K562 (cell line): ENCODE data around the gene AJM1. TPM values are rescaled to one million over a fixed set of nuclear protein-coding genes. Genes with fewer than 3 reads are reported as not detected.
A peak's percentile ranks its signal among the peaks of the same experiment; 100 is the strongest.

Experiments
- CHD1 ChIP-seq: fragments of 200-600 bp; sonication (generic); IDR thresholded peaks from one replicate; pipeline ENCODE4 v1.6.1; 2012; ENCODE audit warnings: mild to moderate bottlenecking, moderate library complexity, low read length, inconsistent platforms
- CREM ChIP-seq: IDR thresholded peaks from 2 replicates; pipeline ENCODE4 v1.6.1; 2014; ENCODE audit warnings: antibody characterized with exemption, low read depth
- DEAF1 ChIP-seq: fragments of 450-650 bp; formaldehyde crosslinking; IDR thresholded peaks from 2 replicates; pipeline ENCODE4 v1.4.0; 2020; ENCODE audit warnings: mild to moderate bottlenecking, moderate library complexity
- E2F4 ChIP-seq: sonication (generic); formaldehyde crosslinking; IDR thresholded peaks from 2 replicates; pipeline ENCODE4 v1.8.0; 2022; ENCODE audit warnings: mild to moderate bottlenecking, low read depth, missing genetic modification reagents
- EP400 ChIP-seq: fragments of 450-650 bp; IDR thresholded peaks from 2 replicates; pipeline ENCODE4 v1.6.1; 2017; ENCODE audit warnings: antibody characterized with exemption, mild to moderate bottlenecking, moderate library complexity
- ERF ChIP-seq: fragments of 450-650 bp; formaldehyde crosslinking; IDR thresholded peaks from 2 replicates; pipeline ENCODE4 v1.4.0; 2020; ENCODE audit warnings: mild to moderate bottlenecking, mixed read lengths
- GTF2B ChIP-seq: IDR thresholded peaks from 2 replicates; pipeline ENCODE4 v1.6.1; 2011; ENCODE audit not compliant: insufficient read length; ENCODE audit errors: extremely low read depth
- HMBOX1 ChIP-seq: sonication (generic); IDR thresholded peaks from 2 replicates; pipeline ENCODE4 v1.6.1; 2016
- HOXB6 ChIP-seq: fragments of 250-450 bp; sonication (Bioruptor Pico); IDR thresholded peaks from 2 replicates; pipeline ENCODE4 v1.5.1; 2022; ENCODE audit warnings: mild to moderate bottlenecking, borderline replicate concordance
- MTF1 ChIP-seq: fragments of 250-450 bp; sonication (Bioruptor Pico); IDR thresholded peaks from 2 replicates; pipeline ENCODE4 v1.9.0; 2021; ENCODE audit warnings: moderate library complexity, mild to moderate bottlenecking, inconsistent platforms, borderline replicate concordance
- RBFOX2 ChIP-seq: fragments of 200-400 bp; formaldehyde crosslinking; IDR thresholded peaks from 2 replicates; pipeline ENCODE4 v1.6.1; 2017; ENCODE audit warnings: low read depth, mild to moderate bottlenecking, low read length, moderate library complexity
- SIN3B ChIP-seq: fragments of 450-650 bp; IDR thresholded peaks from 2 replicates; pipeline ENCODE4 v1.6.1; 2017; ENCODE audit warnings: low read depth, mild to moderate bottlenecking, moderate library complexity
- THAP12 ChIP-seq: fragments of 250-450 bp; sonication (Bioruptor Pico); IDR thresholded peaks from 2 replicates; pipeline ENCODE4 v1.9.0; 2021; ENCODE audit warnings: mild to moderate bottlenecking, inconsistent platforms
- ZMIZ1 ChIP-seq, 2 experiments: fragments of 150-350 bp in 1 of 2; IDR thresholded peaks; 2 replicates each; pipeline ENCODE4 v1.6.1; 2012 to 2016; ENCODE audit warnings: low read depth in 2 of 2, low read length in 2 of 2, mild to moderate bottlenecking in 1 of 2, moderate library complexity in 1 of 2
- ZNF121 ChIP-seq: sonication (generic); formaldehyde crosslinking; conservative IDR thresholded peaks from 2 replicates; pipeline ENCODE4 v1.8.0; 2022; ENCODE audit warnings: missing genetic modification reagents
- ZNF24 ChIP-seq: fragments of 450-650 bp; IDR thresholded peaks from 2 replicates; pipeline ENCODE4 v1.6.1; 2016
- ZNF354B ChIP-seq: fragments of 250-450 bp; sonication (Bioruptor Pico); IDR thresholded peaks from 2 replicates; pipeline ENCODE4 v1.4.0; 2020
- polyA plus RNA-seq, 8 experiments: library from polyadenylated mRNA; depleted of rRNA in 4 of 8; stranded (reverse) in 5 of 8; unstranded in 3 of 8; fragments of >200 nt; fragmentation: Nextera tagmentation in 2 of 8; fragmentation: Illumina TruSeq in 1 of 8; extraction: Ambion mirVana in 2 of 8; extraction: Trizol in 1 of 8; gene quantifications; 2 replicates each; pipeline versions ENCODE4 v1.2.1 to v1.2.3, GENCODE V29; 2011 to 2014; ENCODE audit warnings: inconsistent platforms in 1 of 8, missing spikeins in 1 of 8
- total RNA-seq, 7 experiments: library from RNA; depleted of rRNA in 6 of 7; stranded (reverse); fragments of >200 nt in 6 of 7; fragmentation: Illumina TruSeq in 2 of 7; extraction: Trizol in 2 of 7; gene quantifications; 2 replicates each; pipeline versions ENCODE4 v1.2.1 to v1.2.3, GENCODE V29; 2011 to 2021; ENCODE audit warnings: low replicate concordance in 1 of 7

AJM1 gene
- total and polyA plus RNA-seq, 9 of the 15 experiments (the other 6 are each of a cell fraction or from before 2014, with no cell fraction given) = 0.01 to 3.7 (median 0.65) TPM; not detected in 1

- no peak for TF ChIP-seq ZNF354B (CRISPR knock-in tag)
- TF ChIP-seq ERF (CRISPR knock-in tag) = no peak
- no peak for TF ChIP-seq RBFOX2
- no peak for TF ChIP-seq HOXB6 (CRISPR knock-in tag)
- no peak for TF ChIP-seq GTF2B
- TF ChIP-seq CHD1 = no peak
- no peak for TF ChIP-seq ZNF121 (CRISPR knock-in tag)
- TF ChIP-seq HMBOX1 = peak; percentile 68; the same call in 1 of the 2 replicates
- no peak for TF ChIP-seq ZNF24
- no peak for TF ChIP-seq E2F4 (CRISPR knock-in tag)
- no peak for TF ChIP-seq MTF1 (CRISPR knock-in tag)
- no peak for TF ChIP-seq CREM
- no peak for TF ChIP-seq EP400
- no peak for TF ChIP-seq DEAF1 (CRISPR knock-in tag)
- TF ChIP-seq ZMIZ1 (IDR thresholded peaks at IDR 0.05; ENCODE audit: low read depth in 2 of 2, low read length in 2 of 2) = 0 out of 4 replicates have a peak, but pooled peaks of 1 of the 2 experiments have one; percentile 33
- TF ChIP-seq THAP12 (CRISPR knock-in tag) = no peak
- TF ChIP-seq SIN3B = no peak
Observed at GRCh38 chr9:136875155-136875554, 32.9 kb downstream of the AJM1 start (continued).
